GM19397 (cell line): ENCODE results near the gene FETUB.
A peak's percentile ranks its signal among the peaks of the same experiment; 100 is the strongest.
"Not testable (repeated sequence)": the region's sequence is repeated elsewhere in the genome, so short reads cannot be mapped to it uniquely, and the experiment has no call there.

ENCODE experiments used
- ATAC-seq: cut with Tn5 transposase; IDR thresholded peaks from one replicate; pipeline ENCODE4 v1.9.1; 2021; ENCODE audit warnings: mild to moderate bottlenecking, moderate library complexity; ENCODE audit not compliant: unreplicated experiment

Gene FETUB

DNA sequence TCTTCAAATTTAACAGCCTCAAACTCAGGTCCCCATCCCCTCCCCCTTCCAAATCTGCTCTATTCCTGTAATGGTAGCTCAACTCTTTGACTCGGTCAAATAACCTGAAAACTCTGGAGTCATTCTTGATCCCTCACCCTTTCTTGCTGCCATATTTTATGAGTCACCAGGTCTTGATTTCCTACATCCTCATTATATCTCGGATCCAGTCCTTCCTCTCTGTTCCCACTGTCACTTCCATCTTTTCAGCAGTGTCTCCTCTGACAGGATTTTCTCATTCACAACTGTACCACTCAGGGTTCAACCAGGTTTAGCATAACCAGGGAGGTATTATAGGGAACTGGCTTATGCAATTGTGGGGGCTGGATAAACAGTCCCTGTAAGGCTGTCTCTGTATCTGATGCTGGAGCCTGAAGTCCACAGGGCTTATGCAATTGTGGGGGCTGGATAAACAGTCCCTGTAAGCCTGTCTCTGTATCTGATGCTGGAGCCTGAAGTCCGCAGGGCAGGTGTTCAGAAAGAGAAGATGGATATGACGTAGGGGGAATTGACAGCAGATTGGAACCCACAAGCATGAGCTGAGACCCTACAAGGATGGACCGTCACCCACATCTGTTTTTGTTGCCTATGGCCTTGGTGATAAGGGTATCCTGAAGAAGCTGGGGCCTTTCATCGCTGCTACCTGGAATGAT, 9.1 kb upstream of the FETUB start:
- no peak for ATAC-seq

GRCh38 chr3:186633481-186633880, 6.7 kb upstream of the FETUB start:
- no peak for ATAC-seq

DNA sequence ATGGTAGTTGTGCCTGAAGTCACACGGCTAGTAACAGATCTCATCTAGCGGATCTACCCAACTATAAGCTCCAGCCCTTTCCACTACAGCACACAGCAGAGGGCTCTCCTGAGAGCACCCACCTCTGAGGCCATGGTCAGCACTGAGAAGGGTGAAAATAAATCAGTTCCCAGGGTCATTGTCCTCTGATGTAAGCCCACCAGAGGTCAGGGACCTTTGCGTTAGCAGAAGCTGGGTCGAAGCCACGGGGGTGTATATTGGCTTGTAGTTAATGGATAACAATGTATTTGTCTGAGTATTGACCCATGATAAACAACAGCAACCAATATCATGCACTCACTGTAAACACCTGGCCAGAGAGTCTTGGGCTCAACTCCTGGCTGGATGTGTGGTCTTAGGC, 6.0 kb upstream of the FETUB start:
- not testable (repeated sequence) for ATAC-seq

GRCh38 chr3:186635532-186635931, 4.7 kb upstream of the FETUB start:
- ATAC-seq: no peak

DNA sequence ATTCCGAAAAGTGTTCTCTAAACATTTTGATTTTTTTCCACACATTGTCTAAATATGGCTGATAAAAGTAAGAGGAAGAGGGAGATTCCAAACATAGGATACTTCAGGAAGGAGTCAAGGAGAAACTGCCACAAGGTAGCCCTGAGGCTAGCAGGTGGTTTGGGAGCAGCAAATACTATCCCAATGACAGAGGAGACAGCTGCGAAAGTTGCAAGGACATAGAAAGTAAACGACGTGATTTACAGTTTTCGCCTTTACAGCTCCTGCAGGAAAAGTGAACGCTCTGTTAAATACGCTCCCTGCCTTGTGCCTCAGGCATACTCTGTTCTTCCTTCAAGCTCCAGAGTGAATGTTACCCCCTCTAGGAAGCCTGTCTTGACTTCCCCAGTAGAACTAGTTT, 3.7 kb upstream of the FETUB start:
- no peak for ATAC-seq

DNA sequence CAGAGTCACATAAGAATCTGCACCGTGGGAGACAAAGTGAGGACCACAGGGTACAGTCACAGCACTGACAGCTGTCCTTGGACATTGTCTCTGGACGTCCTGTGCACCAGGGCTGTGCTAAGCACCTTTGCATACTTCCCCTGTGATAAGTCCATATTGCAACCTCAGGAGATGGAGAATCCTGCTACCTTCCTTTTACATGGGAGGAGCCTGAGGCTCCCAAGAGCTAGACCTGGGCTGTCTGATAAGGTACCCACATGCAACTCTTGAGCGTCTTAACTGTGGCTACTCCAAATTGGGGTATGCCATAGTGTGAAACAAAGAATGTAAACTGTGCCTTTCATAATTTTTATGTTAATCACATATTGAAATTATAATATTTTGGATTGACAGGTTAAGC, 2.5 kb upstream of the FETUB start:
- ATAC-seq: no peak

GRCh38 chr3:186638259-186638658, 1.9 kb upstream of the FETUB start:
- ATAC-seq: no peak

DNA sequence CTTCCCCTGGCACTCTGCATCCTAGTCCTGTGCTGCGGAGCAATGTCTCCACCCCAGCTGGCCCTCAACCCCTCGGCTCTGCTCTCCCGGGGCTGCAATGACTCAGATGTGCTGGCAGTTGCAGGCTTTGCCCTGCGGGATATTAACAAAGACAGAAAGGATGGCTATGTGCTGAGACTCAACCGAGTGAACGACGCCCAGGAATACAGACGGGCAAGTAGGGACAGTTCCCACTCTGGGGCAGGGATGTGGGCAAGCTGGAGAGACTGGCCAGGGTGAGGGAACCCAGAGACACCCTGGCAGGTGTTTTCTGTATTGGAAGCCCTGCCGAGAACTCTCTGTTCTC, 247 bp downstream of the FETUB start:
- ATAC-seq: no peak

GRCh38 chr3:186640929-186641328, 730 bp downstream of the FETUB start:
- ATAC-seq: no peak

DNA sequence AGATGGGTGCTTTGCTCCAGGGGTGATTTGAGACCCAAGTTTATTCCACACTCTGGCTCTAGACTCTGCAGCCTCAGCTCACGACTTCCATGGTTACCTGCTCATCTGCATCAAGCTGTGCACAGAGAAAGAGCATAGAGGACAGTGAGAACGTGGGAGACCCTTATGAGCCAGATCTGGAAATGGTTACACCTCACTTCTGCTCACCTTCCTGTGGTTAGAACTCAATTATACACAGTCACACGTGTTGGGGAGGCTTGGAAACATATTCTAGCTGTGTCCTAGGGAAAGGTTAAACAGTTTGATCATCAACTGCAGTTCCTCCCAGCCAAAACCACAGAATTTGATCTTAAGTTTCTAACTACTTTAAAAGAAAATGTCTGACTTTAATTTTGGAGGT, 1.8 kb downstream of the FETUB start:
- no peak for ATAC-seq

GRCh38 chr3:186643493-186643892, 3.3 kb downstream of the FETUB start:
- ATAC-seq: no peak

DNA sequence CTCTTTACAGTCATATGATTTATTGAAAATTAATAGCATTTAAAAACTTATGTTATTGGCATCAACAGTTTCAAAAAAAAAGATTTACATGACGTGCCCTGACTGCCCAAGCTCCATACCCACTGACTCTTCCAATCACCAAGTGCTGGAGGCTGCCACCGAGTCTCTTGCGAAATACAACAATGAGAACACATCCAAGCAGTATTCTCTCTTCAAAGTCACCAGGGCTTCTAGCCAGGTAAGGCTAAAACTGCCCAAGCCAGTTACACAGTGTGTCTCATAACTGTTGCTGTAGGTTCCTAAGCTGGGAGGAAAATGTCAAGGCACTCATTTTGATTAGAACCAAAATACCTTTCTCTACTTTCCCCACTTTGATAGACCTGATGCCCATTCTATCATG, 4.5 kb downstream of the FETUB start:
- ATAC-seq: no peak

DNA sequence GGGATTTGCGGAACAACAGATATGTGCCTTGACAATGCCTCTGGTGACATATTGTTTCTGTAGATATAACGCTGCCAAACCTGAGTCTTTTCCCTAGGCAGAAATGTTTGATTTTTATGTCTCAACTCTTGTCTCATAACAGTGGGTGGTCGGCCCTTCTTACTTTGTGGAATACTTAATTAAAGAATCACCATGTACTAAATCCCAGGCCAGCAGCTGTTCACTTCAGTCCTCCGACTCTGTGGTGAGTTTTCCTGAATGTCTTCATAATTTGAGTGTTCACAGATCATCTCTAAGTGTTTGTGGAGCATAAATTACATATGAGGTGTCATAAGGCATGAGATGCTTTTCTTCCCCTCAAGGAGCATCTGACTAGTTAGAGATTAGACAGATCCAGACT, 5.9 kb downstream of the FETUB start:
- ATAC-seq: no peak

DNA sequence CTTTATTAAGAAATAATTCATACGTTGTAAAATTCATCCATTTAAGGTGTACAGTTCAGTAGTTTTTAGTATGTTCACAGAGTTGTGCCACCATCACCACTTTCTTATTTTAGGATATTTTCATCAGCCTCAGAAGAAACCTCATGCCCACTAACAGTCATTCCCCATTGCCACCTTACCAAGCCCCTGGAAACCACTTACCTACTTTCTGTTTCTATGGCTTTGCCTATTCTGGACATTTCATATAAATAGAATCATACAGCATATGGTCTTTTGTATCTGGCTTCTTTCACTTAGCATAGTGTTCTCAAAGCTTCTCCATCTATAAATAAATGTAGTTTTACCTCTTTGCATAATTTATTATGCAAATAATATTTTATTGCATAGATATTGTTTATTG, 6.6 kb downstream of the FETUB start:
- ATAC-seq: no peak

- ATAC-seq: no peak
Observed at GRCh38 chr3:186648851-186649250, 8.7 kb downstream of the FETUB start.

- ATAC-seq: no peak
Observed at GRCh38 chr3:186651678-186652215, 11.5 kb downstream of the FETUB start.

GRCh38 chr3:186653080-186653707, 13.0 kb downstream of the FETUB start:
- peak; percentile 88 for ATAC-seq

DNA sequence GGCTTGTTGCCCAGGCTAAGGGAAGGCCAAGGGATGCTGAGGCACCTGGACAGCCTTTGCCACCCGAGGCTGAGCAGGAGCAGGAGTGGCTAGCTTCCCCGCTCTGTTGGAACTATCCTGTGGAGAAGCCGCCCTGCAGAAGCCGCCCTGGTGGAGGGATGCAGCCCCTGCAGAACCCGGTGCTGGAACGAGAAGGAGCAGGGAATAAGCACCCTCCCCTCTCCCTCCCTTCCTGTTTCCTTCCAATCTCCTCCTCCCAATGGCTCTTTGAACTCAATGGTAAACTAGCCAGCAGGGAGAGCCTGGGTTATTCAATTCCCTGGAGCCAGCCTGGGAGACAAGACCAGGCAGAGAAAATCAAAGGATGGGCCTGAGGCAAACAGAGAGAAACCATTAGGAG, 13.8 kb downstream of the FETUB start:
- ATAC-seq: no peak

GRCh38 chr3:186663361-186664118, 23.3 kb downstream of the FETUB start:
- ATAC-seq: no peak

DNA sequence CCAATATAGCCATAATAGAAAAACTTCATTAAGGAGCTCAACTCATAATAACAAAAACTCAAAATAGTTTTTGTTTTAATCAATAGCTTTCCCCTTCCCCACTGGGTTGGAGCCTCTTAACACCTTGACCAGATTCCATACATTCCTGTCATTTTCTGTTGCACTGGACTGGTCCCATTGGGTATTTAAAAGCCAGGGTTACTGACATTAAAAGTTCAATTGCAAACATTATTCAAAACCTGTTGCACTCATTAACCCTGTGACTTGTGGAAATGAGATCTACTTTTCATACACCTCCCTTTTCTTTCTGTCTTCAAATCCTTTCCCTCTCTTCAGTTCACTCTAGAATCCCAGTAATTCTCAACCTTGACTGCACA, 23.9 kb downstream of the FETUB start:
- no peak for ATAC-seq

DNA sequence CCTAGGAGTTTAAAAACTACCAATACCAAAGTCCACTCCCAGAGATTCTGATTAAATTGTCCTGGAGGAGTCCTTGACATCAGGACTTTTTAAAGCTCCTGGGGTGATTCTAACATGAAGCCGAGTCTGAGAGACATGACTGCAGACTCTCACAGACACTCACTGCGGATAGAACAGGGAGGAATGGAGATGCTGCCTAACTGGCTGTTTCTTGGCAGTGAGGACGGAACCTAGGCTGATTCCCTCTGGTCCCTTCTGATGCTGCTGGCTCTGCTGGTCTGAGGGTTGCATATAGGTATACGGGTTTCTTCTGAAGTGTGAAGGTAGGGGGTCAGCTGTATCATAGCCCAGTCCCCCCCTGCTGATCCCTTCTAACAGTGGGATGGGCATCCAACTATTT, 24.3 kb downstream of the FETUB start:
- ATAC-seq: no peak

- ATAC-seq: no peak
Observed at GRCh38 chr3:186665625-186666188, 25.5 kb downstream of the FETUB start, which contains the start of gene HRG. HRG (plus strand) TSS chr3:186666014; CDS start chr3:186666032, 18 bp downstream.
